ENCODE results near the gene SPOCK3. TPM values are rescaled to one million over a fixed set of nuclear protein-coding genes. Genes with fewer than 3 reads are reported as not detected.

SPOCK3 gene
- total and polyA plus RNA-seq, 2 of the 13 experiments (the other 11 are each of a cell fraction or from before 2014, with no cell fraction given) = not detected

- TF ChIP-seq POLR2AphosphoS5 (IDR thresholded peaks at IDR 0.05; ENCODE audit: low read depth, low read length) = no peak
- no peak for ATAC-seq
- no peak for DNase-seq (ENCODE audit: low spot score)
- Histone ChIP-seq H3K27ac (ENCODE audit: extremely low read length, insufficient read depth, low read length) (no peak overlapping the region), H3K36me3 (replicated peaks in 1 of 2; ENCODE audit: control insufficient read depth in 1 of 2, insufficient read depth in 2 of 2, low read length in 2 of 2) (no peaks in the 10 kb centered on the region), H3K79me2 (ENCODE audit: insufficient read depth, low read length) (no peaks in the 10 kb centered on the region), H3K9ac (ENCODE audit: insufficient read depth, low read depth, low read length) (no peak overlapping the region), H3K9me3 (ENCODE audit: low read length) (no peaks in the 10 kb centered on the region), H3K4me1 (ENCODE audit: insufficient read depth, low read length) (no peaks in the 10 kb centered on the region), H3K27me3 (ENCODE audit: control insufficient read depth in 1 of 2, insufficient read depth in 2 of 2, low read length in 2 of 2) (no peaks in the 10 kb centered on the region), H2AFZ (ENCODE audit: low read length) (no peak overlapping the region), H3K4me2 (ENCODE audit: low read depth, low read length) (no peak overlapping the region), H3K4me3 (replicated peaks in 1 of 3; ENCODE audit: insufficient read depth in 1 of 3, low read depth in 2 of 3, low read length in 3 of 3) (no peak overlapping the region), H4K20me1 (ENCODE audit: insufficient read depth, low read length) (no peaks in the 10 kb centered on the region)
- BruUV-seq (replicated peaks) = no TSS peak
- FAIRE-seq = no peak
- intact Hi-C loops (cut with micrococcal nuclease; ENCODE audit: unreplicated experiment) = no loop called here
- ChIA-PET POLR2A (no interaction called here), CTCF (ENCODE audit: low intra/inter-chr PET ratio, low total read pairs) (no interaction called here)
- 2% methylated on average over 2 of the region's 2 CpGs for WGBS (ENCODE audit: low lambda C conversion rate)
- in situ Hi-C loops (cut with HindIII; ENCODE audit: extremely low pct_ligation_motif_present, low pct_unique_long_range_greater_than_20kb) = no loop called here
These were observed 347.6 kb downstream of the SPOCK3 start for GRCh38 chr4:166886718-166887117.

- H3K4me2 ChIP-seq (ENCODE audit: low read depth, low read length) = no peak overlapping the region
- BruUV-seq (replicated peaks) = no TSS peak
- no peak for DNase-seq (ENCODE audit: low spot score)
- TF ChIP-seq GFI1 (CRISPR knock-in tag; IDR thresholded peaks at IDR 0.05; ENCODE audit: borderline replicate concordance) (no peak), RCOR2 (CRISPR knock-in tag; IDR thresholded peaks at IDR 0.05) (no peak), ZNF644 (CRISPR knock-in tag; IDR thresholded peaks at IDR 0.05; ENCODE audit: low read depth) (no peak), SNRNP70 (IDR thresholded peaks at IDR 0.05; ENCODE audit: low read depth, low read length) (no peak), CHCHD3 (CRISPR knock-in tag; IDR thresholded peaks at IDR 0.05) (no peak), MED13 (CRISPR knock-in tag; IDR thresholded peaks at IDR 0.05) (no peak), ZSCAN20 (CRISPR knock-in tag; IDR thresholded peaks at IDR 0.05; ENCODE audit: borderline replicate concordance) (no peak), ZFP90 (CRISPR knock-in tag; IDR thresholded peaks at IDR 0.05; ENCODE audit: borderline replicate concordance) (no peak), ZNF30 (CRISPR knock-in tag; IDR thresholded peaks at IDR 0.05) (no peak), MYC (CRISPR knock-in tag; IDR thresholded peaks at IDR 0.05; ENCODE audit: borderline replicate concordance) (no peak), ZNF589 (CRISPR knock-in tag; conservative IDR thresholded peaks at IDR 0.05) (no peak), AFF4 (CRISPR knock-in tag; IDR thresholded peaks at IDR 0.05) (no peak), TFAP4 (IDR thresholded peaks at IDR 0.05; ENCODE audit: borderline replicate concordance, low read depth) (no peak)
- no peaks in the 10 kb centered on the region for H3K79me2 ChIP-seq (ENCODE audit: insufficient read depth, low read length)
- intact Hi-C loops (cut with micrococcal nuclease; ENCODE audit: unreplicated experiment) = no loop called here
- H4K20me1 ChIP-seq (ENCODE audit: insufficient read depth, low read length) = no peaks in the 10 kb centered on the region
- no peaks in the 10 kb centered on the region for H3K27me3 ChIP-seq (ENCODE audit: control insufficient read depth in 1 of 2, insufficient read depth in 2 of 2, low read length in 2 of 2)
- CTCF ChIA-PET (ENCODE audit: low intra/inter-chr PET ratio, low total read pairs) = no interaction called here
- H3K9ac ChIP-seq (ENCODE audit: insufficient read depth, low read depth, low read length) = no peak overlapping the region
- no peak overlapping the region for H2AFZ ChIP-seq (ENCODE audit: low read length)
- H3K27ac ChIP-seq (ENCODE audit: extremely low read length, insufficient read depth, low read length) = no peak overlapping the region
- POLR2A ChIA-PET = no interaction called here
- 15% methylated on average over 2 of the region's 2 CpGs for WGBS (ENCODE audit: low lambda C conversion rate)
- ATAC-seq = no peak
- no peak overlapping the region for H3K4me3 ChIP-seq (replicated peaks in 1 of 3; ENCODE audit: insufficient read depth in 1 of 3, low read depth in 2 of 3, low read length in 3 of 3)
- FAIRE-seq = no peak
- no peaks in the 10 kb centered on the region for H3K9me3 ChIP-seq (ENCODE audit: low read length)
- no peaks in the 10 kb centered on the region for H3K36me3 ChIP-seq (replicated peaks in 1 of 2; ENCODE audit: control insufficient read depth in 1 of 2, insufficient read depth in 2 of 2, low read length in 2 of 2)
- in situ Hi-C loops (cut with HindIII; ENCODE audit: extremely low pct_ligation_motif_present, low pct_unique_long_range_greater_than_20kb) = no loop called here
- H3K4me1 ChIP-seq (ENCODE audit: insufficient read depth, low read length) = no peaks in the 10 kb centered on the region
These were observed 352.1 kb downstream of the SPOCK3 start for GRCh38 chr4:166882221-166882620.
